ENCODE data around the gene BTBD9. TPM values are rescaled to one million over a fixed set of nuclear protein-coding genes. Genes with fewer than 3 reads are reported as not detected.

Gene BTBD9
- total RNA-seq, 1 donor = 25.3 TPM

GRCh38 chr6:38137608-38138265 lies 502.0 kb downstream of the BTBD9 start:
- Histone ChIP-seq H3K9me3 (ENCODE audit: low read depth, low read length) (no peaks in the 10 kb centered on the region), H2AFZ (ENCODE audit: low read length) (no peak overlapping the region), H3K36me3 (ENCODE audit: insufficient read depth, low read length) (peaks cover 8% of the 10 kb centered on the region), H3K27me3 (ENCODE audit: insufficient read depth, low read length) (no peaks in the 10 kb centered on the region), H3K4me2 (ENCODE audit: insufficient read depth, low read length) (no peak overlapping the region), H3K27ac (ENCODE audit: low read depth, low read length) (no peak overlapping the region), H3K4me3 (ENCODE audit: insufficient read depth, low read length) (no peak overlapping the region), H3K4me1 (ENCODE audit: insufficient read depth, low read length) (no peaks in the 10 kb centered on the region), H3K79me2 (ENCODE audit: insufficient read depth, low read length) (peaks cover 77% of the 10 kb centered on the region), H4K20me1 (ENCODE audit: insufficient read depth, low read length) (peaks cover 79% of the 10 kb centered on the region)
- TF ChIP-seq, protein P1, sequence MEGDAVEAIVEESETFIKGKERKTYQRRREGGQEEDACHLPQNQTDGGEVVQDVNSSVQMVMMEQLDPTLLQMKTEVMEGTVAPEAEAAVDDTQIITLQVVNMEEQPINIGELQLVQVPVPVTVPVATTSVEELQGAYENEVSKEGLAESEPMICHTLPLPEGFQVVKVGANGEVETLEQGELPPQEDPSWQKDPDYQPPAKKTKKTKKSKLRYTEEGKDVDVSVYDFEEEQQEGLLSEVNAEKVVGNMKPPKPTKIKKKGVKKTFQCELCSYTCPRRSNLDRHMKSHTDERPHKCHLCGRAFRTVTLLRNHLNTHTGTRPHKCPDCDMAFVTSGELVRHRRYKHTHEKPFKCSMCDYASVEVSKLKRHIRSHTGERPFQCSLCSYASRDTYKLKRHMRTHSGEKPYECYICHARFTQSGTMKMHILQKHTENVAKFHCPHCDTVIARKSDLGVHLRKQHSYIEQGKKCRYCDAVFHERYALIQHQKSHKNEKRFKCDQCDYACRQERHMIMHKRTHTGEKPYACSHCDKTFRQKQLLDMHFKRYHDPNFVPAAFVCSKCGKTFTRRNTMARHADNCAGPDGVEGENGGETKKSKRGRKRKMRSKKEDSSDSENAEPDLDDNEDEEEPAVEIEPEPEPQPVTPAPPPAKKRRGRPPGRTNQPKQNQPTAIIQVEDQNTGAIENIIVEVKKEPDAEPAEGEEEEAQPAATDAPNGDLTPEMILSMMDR (IDR thresholded peaks at IDR 0.05; ENCODE audit: extremely low read depth, low read depth, low read length) = no peak
- no peak for DNase-seq (ENCODE audit: insufficient read length, low spot score, missing footprints)

DNA sequence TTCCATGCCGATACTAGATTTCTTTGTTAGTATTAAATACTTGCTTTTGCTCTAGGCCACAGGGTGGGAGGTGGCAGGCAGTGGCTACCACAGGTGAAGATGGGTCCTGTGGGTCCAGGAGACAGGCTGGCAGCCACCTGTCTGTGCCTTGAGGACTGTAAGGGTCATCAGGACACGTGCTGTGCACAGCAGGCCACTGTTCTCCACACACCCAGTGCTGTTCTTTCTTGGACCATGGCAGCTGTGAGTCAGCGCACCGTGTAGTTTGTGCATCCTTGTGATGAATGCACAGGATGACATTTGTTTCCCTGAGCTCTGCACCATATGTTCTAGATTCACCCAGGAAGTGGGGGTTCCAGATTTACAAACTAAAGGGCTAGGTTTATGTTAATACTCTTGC lies 503.2 kb downstream of the BTBD9 start:
- H2AFZ ChIP-seq (ENCODE audit: low read length) = no peak overlapping the region
- H3K9me3 ChIP-seq (ENCODE audit: low read depth, low read length) = no peaks in the 10 kb centered on the region
- H3K4me3 ChIP-seq (ENCODE audit: insufficient read depth, low read length) = no peak overlapping the region
- peaks cover 9% of the 10 kb centered on the region for H3K4me1 ChIP-seq (ENCODE audit: insufficient read depth, low read length)
- H4K20me1 ChIP-seq (ENCODE audit: insufficient read depth, low read length) = peaks cover 82% of the 10 kb centered on the region
- DNase-seq (ENCODE audit: insufficient read length, low spot score, missing footprints) = peak; percentile 55
- no peak overlapping the region for H3K4me2 ChIP-seq (ENCODE audit: insufficient read depth, low read length)
- H3K79me2 ChIP-seq (ENCODE audit: insufficient read depth, low read length) = peaks cover 79% of the 10 kb centered on the region
- peaks cover 11% of the 10 kb centered on the region for H3K36me3 ChIP-seq (ENCODE audit: insufficient read depth, low read length)
- H3K27me3 ChIP-seq (ENCODE audit: insufficient read depth, low read length) = no peaks in the 10 kb centered on the region
- TF ChIP-seq, protein P1 (IDR thresholded peaks at IDR 0.05; ENCODE audit: extremely low read depth, low read depth, low read length) = no peak
- H3K27ac ChIP-seq (ENCODE audit: low read depth, low read length) = no peak overlapping the region

DNA sequence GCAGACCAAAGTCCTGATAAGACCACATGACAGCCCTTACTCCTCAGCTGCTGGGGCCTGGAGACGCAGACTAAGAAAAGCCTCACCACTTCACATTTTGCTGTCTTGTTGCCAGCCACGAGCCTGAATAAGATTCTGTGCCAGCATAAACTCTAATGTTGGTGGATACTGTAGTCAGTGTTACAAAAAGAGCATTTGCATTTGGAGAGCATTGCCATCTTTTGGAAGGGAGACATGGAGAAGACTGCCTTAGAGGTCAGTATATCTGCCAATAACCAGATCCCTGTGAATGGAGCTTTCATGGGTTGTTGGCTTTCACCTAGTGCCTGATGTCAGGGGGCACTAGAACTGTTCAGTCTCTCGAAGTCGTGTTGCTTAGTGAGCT lies 505.0 kb downstream of the BTBD9 start:
- Histone ChIP-seq H3K9me3 (ENCODE audit: low read depth, low read length) (no peaks in the 10 kb centered on the region), H3K27me3 (ENCODE audit: insufficient read depth, low read length) (no peaks in the 10 kb centered on the region), H3K79me2 (ENCODE audit: insufficient read depth, low read length) (peaks cover 79% of the 10 kb centered on the region), H2AFZ (ENCODE audit: low read length) (no peak overlapping the region), H3K4me2 (ENCODE audit: insufficient read depth, low read length) (no peak overlapping the region), H4K20me1 (ENCODE audit: insufficient read depth, low read length) (peaks cover 83% of the 10 kb centered on the region), H3K36me3 (ENCODE audit: insufficient read depth, low read length) (peaks cover 11% of the 10 kb centered on the region), H3K4me1 (ENCODE audit: insufficient read depth, low read length) (peaks cover 13% of the 10 kb centered on the region), H3K4me3 (ENCODE audit: insufficient read depth, low read length) (no peak overlapping the region), H3K27ac (ENCODE audit: low read depth, low read length) (no peak overlapping the region)
- TF ChIP-seq, protein P1 (IDR thresholded peaks at IDR 0.05; ENCODE audit: extremely low read depth, low read depth, low read length) = no peak
- no peak for DNase-seq (ENCODE audit: insufficient read length, low spot score, missing footprints)

- H3K79me2 ChIP-seq (ENCODE audit: insufficient read depth, low read length) = peaks cover 78% of the 10 kb centered on the region
- TF ChIP-seq, protein P1 (IDR thresholded peaks at IDR 0.05; ENCODE audit: extremely low read depth, low read depth, low read length) = no peak
- no peak overlapping the region for H3K4me3 ChIP-seq (ENCODE audit: insufficient read depth, low read length)
- no peaks in the 10 kb centered on the region for H3K27me3 ChIP-seq (ENCODE audit: insufficient read depth, low read length)
- peaks cover 81% of the 10 kb centered on the region for H4K20me1 ChIP-seq (ENCODE audit: insufficient read depth, low read length)
- H3K9me3 ChIP-seq (ENCODE audit: low read depth, low read length) = no peaks in the 10 kb centered on the region
- H3K27ac ChIP-seq (ENCODE audit: low read depth, low read length) = no peak overlapping the region
- H3K4me1 ChIP-seq (ENCODE audit: insufficient read depth, low read length) = peaks cover 13% of the 10 kb centered on the region
- H3K36me3 ChIP-seq (ENCODE audit: insufficient read depth, low read length) = peaks cover 11% of the 10 kb centered on the region
- peak; percentile 54 for DNase-seq (ENCODE audit: insufficient read length, low spot score, missing footprints)
- H3K4me2 ChIP-seq (ENCODE audit: insufficient read depth, low read length) = no peak overlapping the region
- no peak overlapping the region for H2AFZ ChIP-seq (ENCODE audit: low read length)
Observed at GRCh38 chr6:38133932-38134703, 505.6 kb downstream of the BTBD9 start.

All from osteoblast (primary cell).